Measurements from ENCODE around the gene FNBP1. TPM values are rescaled to one million over a fixed set of nuclear protein-coding genes. Genes with fewer than 3 reads are reported as not detected.
"Not testable (repeated sequence)": the region's sequence is repeated elsewhere in the genome, so short reads cannot be mapped to it uniquely, and the experiment has no call there.

Gene FNBP1
- total RNA-seq, 2 experiments from 2014 or later: 126 to 128 TPM

- DNase-seq: peak; percentile 48
- peaks cover 72% of the 10 kb centered on the region for H3K4me1 Mint-ChIP-seq (ENCODE audit: low read depth)
- intact Hi-C loops (cut with micrococcal nuclease): no loop called here
- H3K4me3 Mint-ChIP-seq: no peak overlapping the region
- H3K27ac Mint-ChIP-seq: peak overlapping the region; percentile 59
- peaks cover 21% of the 10 kb centered on the region for H3K36me3 Mint-ChIP-seq (ENCODE audit: low read depth)
- H3K9me3 Mint-ChIP-seq: peaks cover 4% of the 10 kb centered on the region
- no peaks in the 10 kb centered on the region for H3K27me3 Mint-ChIP-seq (ENCODE audit: low read depth)
- CTCF ChIA-PET: interaction anchor here (0.6 kb wide), 1 partner anchor 14 kb away, joined by 4 read pairs; no protein-coding TSS in a partner anchor
These were observed 24.7 kb downstream of the FNBP1 start for GRCh38 chr9:130018265-130018664.

- DNase-seq; H3K27me3 Mint-ChIP-seq (ENCODE audit: low read depth); intact Hi-C loops (cut with micrococcal nuclease); H3K9me3 Mint-ChIP-seq; H3K4me3 Mint-ChIP-seq: not testable (repeated sequence)
- CTCF ChIA-PET: interaction anchor here (0.6 to 1.5 kb wide), 5 partner anchors 9 to 132 kb away, joined by 3 to 5 read pairs (median 5); no protein-coding TSS in a partner anchor
- Mint-ChIP-seq H3K4me1 (ENCODE audit: low read depth) (peaks cover 72% of the 10 kb centered on the region), H3K27ac (peak overlapping the region; percentile 89), H3K36me3 (ENCODE audit: low read depth) (peaks cover 25% of the 10 kb centered on the region)
These were observed 25.5 kb downstream of the FNBP1 start for GRCh38 chr9:130017510-130017909.

GRCh38 chr9:130017076-130017475 is 25.9 kb downstream of the FNBP1 start:
- peaks cover 6% of the 10 kb centered on the region for H3K9me3 Mint-ChIP-seq
- CTCF ChIA-PET: interaction anchor here (0.9 to 1.5 kb wide), 5 partner anchors 9 to 132 kb away, joined by 3 to 5 read pairs (median 5); no protein-coding TSS in a partner anchor
- no peak for DNase-seq
- no peaks in the 10 kb centered on the region for H3K27me3 Mint-ChIP-seq (ENCODE audit: low read depth)
- H3K4me3 Mint-ChIP-seq: no peak overlapping the region
- H3K27ac Mint-ChIP-seq: peak overlapping the region; percentile 89
- peaks cover 72% of the 10 kb centered on the region for H3K4me1 Mint-ChIP-seq (ENCODE audit: low read depth)
- intact Hi-C loops (cut with micrococcal nuclease): no loop called here
- H3K36me3 Mint-ChIP-seq (ENCODE audit: low read depth): peaks cover 27% of the 10 kb centered on the region

GRCh38 chr9:130015353-130016019 is 27.5 kb downstream of the FNBP1 start:
- CTCF ChIA-PET: interaction anchor here (0.7 kb wide), 1 partner anchor 21 kb away, joined by 3 read pairs; no protein-coding TSS in a partner anchor
- H3K9me3 Mint-ChIP-seq: peaks cover 7% of the 10 kb centered on the region
- DNase-seq: no peak
- H3K27me3 Mint-ChIP-seq (ENCODE audit: low read depth): no peaks in the 10 kb centered on the region
- H3K36me3 Mint-ChIP-seq (ENCODE audit: low read depth): peaks cover 35% of the 10 kb centered on the region
- intact Hi-C loops (cut with micrococcal nuclease): loop anchor here (1.0 kb wide), 1 partner anchor 14 kb away; no protein-coding TSS in a partner anchor
- no peak overlapping the region for H3K4me3 Mint-ChIP-seq
- peaks cover 68% of the 10 kb centered on the region for H3K4me1 Mint-ChIP-seq (ENCODE audit: low read depth)
- H3K27ac Mint-ChIP-seq: no peak overlapping the region

GRCh38 chr9:130013326-130013725 is 29.7 kb downstream of the FNBP1 start:
- intact Hi-C loops (cut with micrococcal nuclease): no loop called here
- H3K36me3 Mint-ChIP-seq (ENCODE audit: low read depth): peaks cover 28% of the 10 kb centered on the region
- CTCF ChIA-PET: no interaction called here

GRCh38 chr9:130010151-130010988 is 32.6 kb downstream of the FNBP1 start:
- DNase-seq: peak; percentile 76
- intact Hi-C loops (cut with micrococcal nuclease): loop anchor here (1.0 kb wide), 2 partner anchors 18 to 122 kb away; no protein-coding TSS in a partner anchor
- H3K9me3 Mint-ChIP-seq: peaks cover 3% of the 10 kb centered on the region
- peak overlapping the region; percentile 42 for H3K4me3 Mint-ChIP-seq
- CTCF ChIA-PET: interaction anchor here (0.6 to 1.4 kb wide), 7 partner anchors 11 to 125 kb away, joined by 3 to 5 read pairs (median 3); partner anchors contain the start of gene FNBP1
- H3K4me1 Mint-ChIP-seq (ENCODE audit: low read depth): peaks cover 81% of the 10 kb centered on the region
- H3K27me3 Mint-ChIP-seq (ENCODE audit: low read depth): no peaks in the 10 kb centered on the region
- peak overlapping the region; percentile 93 for H3K27ac Mint-ChIP-seq
- H3K36me3 Mint-ChIP-seq (ENCODE audit: low read depth): peaks cover 25% of the 10 kb centered on the region

More at GRCh38 chr9:130013326-130013725, 29.7 kb downstream of the FNBP1 start:
- Mint-ChIP-seq H3K9me3 (peaks cover 7% of the 10 kb centered on the region), H3K27ac (peak overlapping the region; percentile 31), H3K4me3 (no peak overlapping the region), H3K4me1 (ENCODE audit: low read depth) (peaks cover 71% of the 10 kb centered on the region), H3K27me3 (ENCODE audit: low read depth) (no peaks in the 10 kb centered on the region)
- no peak for DNase-seq

GRCh38 chr9:130009546-130009945 is 33.4 kb downstream of the FNBP1 start:
- H3K9me3 Mint-ChIP-seq; H3K4me3 Mint-ChIP-seq; DNase-seq; intact Hi-C loops (cut with micrococcal nuclease); H3K27me3 Mint-ChIP-seq (ENCODE audit: low read depth): not testable (repeated sequence)
- Mint-ChIP-seq H3K4me1 (ENCODE audit: low read depth) (peaks cover 79% of the 10 kb centered on the region), H3K36me3 (ENCODE audit: low read depth) (peaks cover 25% of the 10 kb centered on the region), H3K27ac (peak overlapping the region; percentile 93)
- CTCF ChIA-PET: interaction anchor here (1.3 to 1.4 kb wide), 2 partner anchors 33 to 124 kb away, joined by 3 read pairs; partner anchors contain the start of gene FNBP1

GRCh38 chr9:130008538-130008937 is 34.5 kb downstream of the FNBP1 start:
- Mint-ChIP-seq H3K27me3 (ENCODE audit: low read depth) (no peaks in the 10 kb centered on the region), H3K4me1 (ENCODE audit: low read depth) (peaks cover 82% of the 10 kb centered on the region), H3K27ac (peak overlapping the region; percentile 93), H3K36me3 (ENCODE audit: low read depth) (peaks cover 25% of the 10 kb centered on the region), H3K9me3 (peaks cover 3% of the 10 kb centered on the region), H3K4me3 (no peak overlapping the region)
- no peak for DNase-seq
- intact Hi-C loops (cut with micrococcal nuclease): no loop called here
- CTCF ChIA-PET: interaction anchor here (0.6 to 1.6 kb wide), 4 partner anchors 8 to 23 kb away, joined by 3 to 8 read pairs (median 4); no protein-coding TSS in a partner anchor

GRCh38 chr9:130006952-130007351 is 36.0 kb downstream of the FNBP1 start:
- DNase-seq; H3K27me3 Mint-ChIP-seq (ENCODE audit: low read depth); H3K9me3 Mint-ChIP-seq; intact Hi-C loops (cut with micrococcal nuclease); H3K4me3 Mint-ChIP-seq: not testable (repeated sequence)
- peak overlapping the region; percentile 93 for H3K27ac Mint-ChIP-seq
- H3K4me1 Mint-ChIP-seq (ENCODE audit: low read depth): peaks cover 79% of the 10 kb centered on the region
- CTCF ChIA-PET: interaction anchor here (1.0 to 1.5 kb wide), 2 partner anchors 13 to 24 kb away, joined by 3 read pairs; no protein-coding TSS in a partner anchor
- peaks cover 25% of the 10 kb centered on the region for H3K36me3 Mint-ChIP-seq (ENCODE audit: low read depth)

- Mint-ChIP-seq H3K36me3 (ENCODE audit: low read depth) (peaks cover 18% of the 10 kb centered on the region), H3K27me3 (ENCODE audit: low read depth) (no peaks in the 10 kb centered on the region), H3K4me3 (no peak overlapping the region), H3K27ac (no peak overlapping the region), H3K9me3 (no peaks in the 10 kb centered on the region), H3K4me1 (ENCODE audit: low read depth) (peaks cover 78% of the 10 kb centered on the region)
- no peak for DNase-seq
- CTCF ChIA-PET: no interaction called here
- intact Hi-C loops (cut with micrococcal nuclease): no loop called here
These were observed 38.9 kb downstream of the FNBP1 start for GRCh38 chr9:130003943-130004552.

GRCh38 chr9:130002320-130002719 is 40.7 kb downstream of the FNBP1 start:
- intact Hi-C loops (cut with micrococcal nuclease): no loop called here
- Mint-ChIP-seq H3K4me3 (no peak overlapping the region), H3K9me3 (no peaks in the 10 kb centered on the region), H3K27me3 (ENCODE audit: low read depth) (no peaks in the 10 kb centered on the region), H3K27ac (no peak overlapping the region), H3K36me3 (ENCODE audit: low read depth) (peaks cover 22% of the 10 kb centered on the region), H3K4me1 (ENCODE audit: low read depth) (peaks cover 73% of the 10 kb centered on the region)
- CTCF ChIA-PET: no interaction called here
- no peak for DNase-seq

GRCh38 chr9:130001190-130001589 is 41.8 kb downstream of the FNBP1 start:
- H3K4me1 Mint-ChIP-seq (ENCODE audit: low read depth): peaks cover 70% of the 10 kb centered on the region
- peak overlapping the region; percentile 38 for H3K27ac Mint-ChIP-seq
- H3K27me3 Mint-ChIP-seq (ENCODE audit: low read depth): no peaks in the 10 kb centered on the region
- peaks cover 17% of the 10 kb centered on the region for H3K36me3 Mint-ChIP-seq (ENCODE audit: low read depth)
- intact Hi-C loops (cut with micrococcal nuclease): no loop called here
- H3K9me3 Mint-ChIP-seq: no peaks in the 10 kb centered on the region
- H3K4me3 Mint-ChIP-seq: no peak overlapping the region
- CTCF ChIA-PET: interaction anchor here (0.7 to 2.0 kb wide), 5 partner anchors 26 to 157 kb away, joined by 3 to 8 read pairs (median 3); no protein-coding TSS in a partner anchor
- no peak for DNase-seq

Measured in activated naive CD4-positive, alpha-beta T cell treated with anti-CD3 and anti-CD28 coated beads for 36 hours (primary cell).